K562 (cell line): ENCODE measurements around the gene TMPRSS6. TPM values are rescaled to one million over a fixed set of nuclear protein-coding genes. Genes with fewer than 3 reads are reported as not detected.
A peak's percentile ranks its signal among the peaks of the same experiment; 100 is the strongest.

Experiments used
- CCAR2 ChIP-seq: fragments of 200-400 bp; formaldehyde crosslinking; IDR thresholded peaks from 2 replicates; pipeline ENCODE4 v1.6.1; 2017; ENCODE audit warnings: mild to moderate bottlenecking, low read depth, low read length
- CTCF ChIP-seq, 3 experiments: IDR thresholded peaks in 2 of 3; conservative IDR thresholded peaks in 1 of 3; 2 replicates each; pipeline ENCODE4 v1.5.1; 2011 to 2012; ENCODE audit warnings: low read length in 3 of 3, mild to moderate bottlenecking in 3 of 3, control low read depth in 2 of 3, improper control_type of control experiment in 1 of 3, inconsistent platforms in 1 of 3, low read depth in 1 of 3, mixed read lengths in 1 of 3, moderate library complexity in 1 of 3; ENCODE audit not compliant: insufficient read depth in 2 of 3
- EP400 ChIP-seq: fragments of 450-650 bp; IDR thresholded peaks from 2 replicates; pipeline ENCODE4 v1.6.1; 2017; ENCODE audit warnings: antibody characterized with exemption, mild to moderate bottlenecking, moderate library complexity
- GATAD2B ChIP-seq: fragments of 450-650 bp; IDR thresholded peaks from 2 replicates; pipeline ENCODE4 v1.6.1; 2017; ENCODE audit warnings: mild to moderate bottlenecking, borderline replicate concordance
- HINFP ChIP-seq: fragments of 450-650 bp; conservative IDR thresholded peaks from 2 replicates; pipeline ENCODE4 v1.6.1; 2016; ENCODE audit warnings: missing genetic modification characterization, low read depth, mild to moderate bottlenecking, control low read depth, missing compliant biosample characterization
- HNRNPH1 ChIP-seq: fragments of 200-400 bp; formaldehyde crosslinking; optimal IDR thresholded peaks from 2 replicates; pipeline ENCODE3; 2017; ENCODE audit warnings: low read depth, mild to moderate bottlenecking, low read length, moderate library complexity
- MTA1 ChIP-seq: fragments of 450-650 bp; IDR thresholded peaks from 2 replicates; pipeline ENCODE4 v1.6.1; 2017; ENCODE audit warnings: borderline replicate concordance
- NBN ChIP-seq: fragments of 450-650 bp; IDR thresholded peaks from 2 replicates; pipeline ENCODE4 v1.6.1; 2016; ENCODE audit warnings: low read depth, mild to moderate bottlenecking
- POLR2G ChIP-seq: fragments of 200-400 bp; formaldehyde crosslinking; IDR thresholded peaks from 2 replicates; pipeline ENCODE4 v1.6.1; 2017; ENCODE audit warnings: low read depth, mild to moderate bottlenecking, antibody characterized with exemption, low read length, moderate library complexity
- TAF1 ChIP-seq: IDR thresholded peaks from 2 replicates; pipeline ENCODE4 v1.6.1; 2011; ENCODE audit warnings: mild to moderate bottlenecking, low read length, moderate library complexity; ENCODE audit not compliant: insufficient read depth, control insufficient read depth, severe bottlenecking; ENCODE audit errors: extremely low read depth
- TRIM28 ChIP-seq: fragments of 450-650 bp; IDR thresholded peaks from 2 replicates; pipeline ENCODE4 v1.6.1; 2017
- XRCC5 ChIP-seq: fragments of 200-400 bp; formaldehyde crosslinking; IDR thresholded peaks from 2 replicates; pipeline ENCODE4 v1.6.1; 2017; ENCODE audit warnings: low read depth, mild to moderate bottlenecking, low read length
- ZNF584 ChIP-seq: fragments of 200-800 bp; sonication (Bioruptor generic); IDR thresholded peaks from 2 replicates; pipeline ENCODE4 v1.6.1; 2016; ENCODE audit warnings: low read depth, mild to moderate bottlenecking, missing genetic modification characterization, missing compliant biosample characterization
- polyA plus RNA-seq, 8 experiments: library from polyadenylated mRNA; depleted of rRNA in 4 of 8; stranded (reverse) in 5 of 8; unstranded in 3 of 8; fragments of >200 nt; fragmentation: Nextera tagmentation in 2 of 8; fragmentation: Illumina TruSeq in 1 of 8; extraction: Ambion mirVana in 2 of 8; extraction: Trizol in 1 of 8; gene quantifications; 2 replicates each; pipeline versions ENCODE4 v1.2.1 to v1.2.3, GENCODE V29; 2011 to 2014; ENCODE audit warnings: inconsistent platforms in 1 of 8, missing spikeins in 1 of 8
- total RNA-seq, 7 experiments: library from RNA; depleted of rRNA in 6 of 7; stranded (reverse); fragments of >200 nt in 6 of 7; fragmentation: Illumina TruSeq in 2 of 7; extraction: Trizol in 2 of 7; gene quantifications; 2 replicates each; pipeline versions ENCODE4 v1.2.1 to v1.2.3, GENCODE V29; 2011 to 2021; ENCODE audit warnings: low replicate concordance in 1 of 7
- TF ChIP-seq, protein P1 (sequence below): fragments of 450-650 bp; IDR thresholded peaks from 2 replicates; pipeline ENCODE4 v1.6.1; 2017; ENCODE audit warnings: antibody characterized with exemption
- TF ChIP-seq, protein P2 (sequence below): sonication (generic); formaldehyde crosslinking; IDR thresholded peaks from 2 replicates; pipeline ENCODE4 v1.8.0; 2022; ENCODE audit warnings: missing genetic modification reagents, mild to moderate bottlenecking, moderate library complexity, borderline replicate concordance
- TF ChIP-seq, protein P3 (sequence below), 2 experiments: fragments of 450-650 bp in 1 of 2; IDR thresholded peaks; 2 replicates each; pipeline ENCODE4 v1.6.1; 2011 to 2017; ENCODE audit warnings: low read depth in 2 of 2, antibody characterized with exemption in 1 of 2, borderline replicate concordance in 1 of 2, low read length in 1 of 2, mild to moderate bottlenecking in 1 of 2, mixed read lengths in 1 of 2; ENCODE audit not compliant: control insufficient read depth in 1 of 2

Gene TMPRSS6
- total and polyA plus RNA-seq, 9 of the 15 experiments (the other 6 are each of a cell fraction or from before 2014, with no cell fraction given), result 0.03 TPM; not detected in 8

DNA sequence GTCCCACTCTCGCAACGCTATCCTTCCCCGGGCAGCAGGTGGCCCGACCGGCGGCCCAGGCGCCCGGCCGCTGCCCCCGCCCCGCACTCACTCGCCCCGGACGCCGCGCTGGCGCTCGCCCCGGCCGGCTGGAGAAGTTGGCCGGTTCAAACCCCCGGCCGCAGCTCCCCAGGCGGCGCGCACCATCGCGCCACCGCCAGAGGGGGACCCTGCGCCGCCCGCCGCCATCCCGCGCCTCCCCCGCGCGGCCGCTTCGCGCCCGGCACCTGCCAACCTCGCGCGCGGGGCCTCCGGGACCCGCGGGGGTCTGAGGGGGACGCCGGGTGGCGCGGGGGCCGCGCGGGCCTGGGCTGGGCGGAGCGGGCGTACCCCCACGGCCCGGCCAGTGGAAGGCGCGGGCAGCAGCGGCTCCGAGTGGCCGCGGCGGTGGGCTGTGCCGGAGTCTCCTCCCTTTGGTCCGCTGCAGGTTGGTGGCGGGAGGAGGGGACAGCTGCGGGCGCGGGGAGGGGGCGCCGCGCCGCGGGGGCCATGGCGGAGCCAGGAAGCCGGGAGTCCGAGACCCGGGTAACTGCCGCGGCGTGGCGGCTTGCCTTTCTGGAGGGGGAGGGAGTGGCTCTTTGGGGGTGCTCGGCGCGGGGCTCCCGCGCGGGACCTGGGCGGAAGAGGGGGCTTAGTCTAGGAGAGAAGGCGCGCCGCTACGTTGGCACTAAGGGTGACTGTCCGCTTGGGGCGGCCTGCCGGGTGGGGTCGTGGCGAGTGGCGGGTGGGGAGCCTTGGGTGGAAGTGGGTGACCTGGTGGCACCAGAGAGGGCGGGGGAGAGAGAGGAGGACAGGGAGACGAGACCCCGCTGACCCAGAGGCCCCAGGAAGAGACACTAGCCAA, 90.0 kb downstream of the TMPRSS6 start, which contains the start of the genes MPST and TST (continued):
- TF ChIP-seq HINFP (tag), result peak; percentile 96
- TF ChIP-seq MTA1, result no peak
- TF ChIP-seq, protein P1, sequence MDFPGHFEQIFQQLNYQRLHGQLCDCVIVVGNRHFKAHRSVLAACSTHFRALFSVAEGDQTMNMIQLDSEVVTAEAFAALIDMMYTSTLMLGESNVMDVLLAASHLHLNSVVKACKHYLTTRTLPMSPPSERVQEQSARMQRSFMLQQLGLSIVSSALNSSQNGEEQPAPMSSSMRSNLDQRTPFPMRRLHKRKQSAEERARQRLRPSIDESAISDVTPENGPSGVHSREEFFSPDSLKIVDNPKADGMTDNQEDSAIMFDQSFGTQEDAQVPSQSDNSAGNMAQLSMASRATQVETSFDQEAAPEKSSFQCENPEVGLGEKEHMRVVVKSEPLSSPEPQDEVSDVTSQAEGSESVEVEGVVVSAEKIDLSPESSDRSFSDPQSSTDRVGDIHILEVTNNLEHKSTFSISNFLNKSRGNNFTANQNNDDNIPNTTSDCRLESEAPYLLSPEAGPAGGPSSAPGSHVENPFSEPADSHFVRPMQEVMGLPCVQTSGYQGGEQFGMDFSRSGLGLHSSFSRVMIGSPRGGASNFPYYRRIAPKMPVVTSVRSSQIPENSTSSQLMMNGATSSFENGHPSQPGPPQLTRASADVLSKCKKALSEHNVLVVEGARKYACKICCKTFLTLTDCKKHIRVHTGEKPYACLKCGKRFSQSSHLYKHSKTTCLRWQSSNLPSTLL, result peak; percentile 92
- TF ChIP-seq ZNF584 (CRISPR knock-in tag), result no peak
- peak; percentile 83; the same call in 1 of the 2 replicates for TF ChIP-seq GATAD2B
- TF ChIP-seq TRIM28, result no peak
- peak; percentile 92 for TF ChIP-seq POLR2G
- TF ChIP-seq NBN, result no peak
- TF ChIP-seq TAF1, result peak; percentile 81
- TF ChIP-seq HNRNPH1, result no peak
- TF ChIP-seq, protein P2, sequence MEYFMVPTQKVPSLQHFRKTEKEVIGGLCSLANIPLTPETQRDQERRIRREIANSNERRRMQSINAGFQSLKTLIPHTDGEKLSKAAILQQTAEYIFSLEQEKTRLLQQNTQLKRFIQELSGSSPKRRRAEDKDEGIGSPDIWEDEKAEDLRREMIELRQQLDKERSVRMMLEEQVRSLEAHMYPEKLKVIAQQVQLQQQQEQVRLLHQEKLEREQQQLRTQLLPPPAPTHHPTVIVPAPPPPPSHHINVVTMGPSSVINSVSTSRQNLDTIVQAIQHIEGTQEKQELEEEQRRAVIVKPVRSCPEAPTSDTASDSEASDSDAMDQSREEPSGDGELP (CRISPR knock-in tag), result peak; percentile 52; the same call in 1 of the 2 replicates
- TF ChIP-seq EP400, result peak; percentile 42; the same call in 1 of the 2 replicates
- no peak for TF ChIP-seq CCAR2
- TF ChIP-seq XRCC5, result no peak
- TF ChIP-seq CTCF (IDR thresholded peaks at IDR 0.05 in 2 of 3, conservative IDR thresholded peaks at IDR 0.05 in 1 of 3; ENCODE audit: insufficient read depth in 2 of 3, low read depth in 1 of 3, low read length in 3 of 3), result no peak
- TF ChIP-seq, protein P3, sequence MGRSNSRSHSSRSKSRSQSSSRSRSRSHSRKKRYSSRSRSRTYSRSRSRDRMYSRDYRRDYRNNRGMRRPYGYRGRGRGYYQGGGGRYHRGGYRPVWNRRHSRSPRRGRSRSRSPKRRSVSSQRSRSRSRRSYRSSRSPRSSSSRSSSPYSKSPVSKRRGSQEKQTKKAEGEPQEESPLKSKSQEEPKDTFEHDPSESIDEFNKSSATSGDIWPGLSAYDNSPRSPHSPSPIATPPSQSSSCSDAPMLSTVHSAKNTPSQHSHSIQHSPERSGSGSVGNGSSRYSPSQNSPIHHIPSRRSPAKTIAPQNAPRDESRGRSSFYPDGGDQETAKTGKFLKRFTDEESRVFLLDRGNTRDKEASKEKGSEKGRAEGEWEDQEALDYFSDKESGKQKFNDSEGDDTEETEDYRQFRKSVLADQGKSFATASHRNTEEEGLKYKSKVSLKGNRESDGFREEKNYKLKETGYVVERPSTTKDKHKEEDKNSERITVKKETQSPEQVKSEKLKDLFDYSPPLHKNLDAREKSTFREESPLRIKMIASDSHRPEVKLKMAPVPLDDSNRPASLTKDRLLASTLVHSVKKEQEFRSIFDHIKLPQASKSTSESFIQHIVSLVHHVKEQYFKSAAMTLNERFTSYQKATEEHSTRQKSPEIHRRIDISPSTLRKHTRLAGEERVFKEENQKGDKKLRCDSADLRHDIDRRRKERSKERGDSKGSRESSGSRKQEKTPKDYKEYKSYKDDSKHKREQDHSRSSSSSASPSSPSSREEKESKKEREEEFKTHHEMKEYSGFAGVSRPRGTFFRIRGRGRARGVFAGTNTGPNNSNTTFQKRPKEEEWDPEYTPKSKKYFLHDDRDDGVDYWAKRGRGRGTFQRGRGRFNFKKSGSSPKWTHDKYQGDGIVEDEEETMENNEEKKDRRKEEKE (IDR thresholded peaks at IDR 0.05; ENCODE audit: borderline replicate concordance in 1 of 2, control insufficient read depth in 1 of 2, low read depth in 2 of 2, low read length in 1 of 2), result no peak
